Body of pancreas (tissue), 4 donors: Measurements from ENCODE around the gene PGLYRP4.

Experiments
- POLR2A ChIP-seq, 3 donors: fragments of 450-650 bp; IDR thresholded peaks; one replicate each; pipeline ENCODE4 v1.6.1; 2016; ENCODE audit warnings: antibody characterized with exemption in 3 of 3, mild to moderate bottlenecking in 2 of 3
- TF ChIP-seq, protein P1 (sequence below), 7 experiments: fragments of 450-650 bp in 4 of 7; fragments of 200-600 bp in 3 of 7; sonication (generic) in 3 of 7; IDR thresholded peaks; one replicate each; pipeline ENCODE4 v1.5.1; 2016 to 2019; ENCODE audit warnings: antibody characterized with exemption in 7 of 7

DNA sequence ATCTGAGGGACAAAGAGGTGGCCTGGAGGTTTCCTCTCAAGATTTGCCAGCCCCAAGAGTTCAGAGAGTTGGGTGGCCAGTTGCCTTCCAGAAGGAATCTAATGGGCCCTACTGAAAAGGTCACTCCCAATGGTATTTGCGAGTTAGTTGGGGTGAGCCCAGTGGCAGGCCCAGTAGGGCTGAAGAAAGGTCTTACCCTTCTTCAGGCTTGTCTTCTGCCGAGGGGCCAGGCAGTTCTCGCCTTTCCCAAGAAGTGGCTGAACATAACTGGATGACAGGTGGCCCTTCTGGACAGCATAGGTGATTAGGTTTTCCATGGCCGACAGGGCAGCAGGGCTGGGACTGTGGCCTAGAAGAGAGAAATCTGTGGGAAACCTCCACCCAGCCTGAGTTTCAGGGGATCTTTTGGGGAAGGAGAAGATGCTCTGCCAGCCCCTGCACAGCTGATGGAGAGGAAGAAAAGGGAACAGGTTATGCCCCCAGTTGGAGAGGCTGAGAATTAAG is 7.2 kb downstream of the PGLYRP4 start:
- TF ChIP-seq, protein P1, sequence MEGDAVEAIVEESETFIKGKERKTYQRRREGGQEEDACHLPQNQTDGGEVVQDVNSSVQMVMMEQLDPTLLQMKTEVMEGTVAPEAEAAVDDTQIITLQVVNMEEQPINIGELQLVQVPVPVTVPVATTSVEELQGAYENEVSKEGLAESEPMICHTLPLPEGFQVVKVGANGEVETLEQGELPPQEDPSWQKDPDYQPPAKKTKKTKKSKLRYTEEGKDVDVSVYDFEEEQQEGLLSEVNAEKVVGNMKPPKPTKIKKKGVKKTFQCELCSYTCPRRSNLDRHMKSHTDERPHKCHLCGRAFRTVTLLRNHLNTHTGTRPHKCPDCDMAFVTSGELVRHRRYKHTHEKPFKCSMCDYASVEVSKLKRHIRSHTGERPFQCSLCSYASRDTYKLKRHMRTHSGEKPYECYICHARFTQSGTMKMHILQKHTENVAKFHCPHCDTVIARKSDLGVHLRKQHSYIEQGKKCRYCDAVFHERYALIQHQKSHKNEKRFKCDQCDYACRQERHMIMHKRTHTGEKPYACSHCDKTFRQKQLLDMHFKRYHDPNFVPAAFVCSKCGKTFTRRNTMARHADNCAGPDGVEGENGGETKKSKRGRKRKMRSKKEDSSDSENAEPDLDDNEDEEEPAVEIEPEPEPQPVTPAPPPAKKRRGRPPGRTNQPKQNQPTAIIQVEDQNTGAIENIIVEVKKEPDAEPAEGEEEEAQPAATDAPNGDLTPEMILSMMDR (IDR thresholded peaks at IDR 0.05) = no peak
- no peak for TF ChIP-seq POLR2A (IDR thresholded peaks at IDR 0.05)
